Activated CD8-positive, alpha-beta memory T cell treated with anti-CD3 and anti-CD28 coated beads, Interleukin-2, amount 50 U/mL, for 1 hour (primary cell): ENCODE results near the gene OLFM3.

Experiments
- DNase-seq: peaks from one replicate; pipeline ENCODE4 v3.0.0-alpha.2; 2020; ENCODE audit errors: extremely low read depth

OLFM3 gene

GRCh38 chr1:101945884-101946283 lies 50.8 kb downstream of the OLFM3 start:
- DNase-seq: no peak

- DNase-seq: no peak
Measured at GRCh38 chr1:101943237-101943636, 53.5 kb downstream of the OLFM3 start.

GRCh38 chr1:101942516-101943193 lies 54.1 kb downstream of the OLFM3 start:
- DNase-seq: no peak

- no peak for DNase-seq
Measured at GRCh38 chr1:101938681-101939080, 58.0 kb downstream of the OLFM3 start.

- no peak for DNase-seq
Measured at GRCh38 chr1:101929343-101929742, 67.4 kb downstream of the OLFM3 start.

- DNase-seq: no peak
Measured at GRCh38 chr1:101928829-101929228, 67.9 kb downstream of the OLFM3 start.

GRCh38 chr1:101924700-101925099 lies 72.0 kb downstream of the OLFM3 start:
- DNase-seq: no peak

GRCh38 chr1:101920577-101920976 lies 76.1 kb downstream of the OLFM3 start:
- DNase-seq: no peak

GRCh38 chr1:101918277-101918676 lies 78.4 kb downstream of the OLFM3 start:
- no peak for DNase-seq

- DNase-seq: no peak
Measured at GRCh38 chr1:101915597-101915996, 81.1 kb downstream of the OLFM3 start.

- DNase-seq: no peak
Measured at GRCh38 chr1:101914473-101915242, 82.1 kb downstream of the OLFM3 start.

GRCh38 chr1:101911894-101912293 lies 84.8 kb downstream of the OLFM3 start:
- DNase-seq: no peak

GRCh38 chr1:101908980-101909379 lies 87.7 kb downstream of the OLFM3 start:
- no peak for DNase-seq

GRCh38 chr1:101907264-101907663 lies 89.5 kb downstream of the OLFM3 start:
- DNase-seq: no peak

- DNase-seq: no peak
Measured at GRCh38 chr1:101905283-101905835, 91.4 kb downstream of the OLFM3 start.

GRCh38 chr1:101902199-101902598 lies 94.5 kb downstream of the OLFM3 start:
- DNase-seq: no peak

- no peak for DNase-seq
Measured at GRCh38 chr1:101898137-101898536, 98.6 kb downstream of the OLFM3 start.

GRCh38 chr1:101884621-101885020 lies 112.1 kb downstream of the OLFM3 start:
- no peak for DNase-seq

GRCh38 chr1:101875891-101876290 lies 120.8 kb downstream of the OLFM3 start:
- no peak for DNase-seq

- DNase-seq: no peak
Measured at GRCh38 chr1:101873672-101874071, 123.1 kb downstream of the OLFM3 start.

GRCh38 chr1:101859941-101860340 lies 136.8 kb downstream of the OLFM3 start:
- DNase-seq: no peak

GRCh38 chr1:101854271-101854670 lies 142.5 kb downstream of the OLFM3 start:
- no peak for DNase-seq

GRCh38 chr1:101852936-101853335 lies 143.8 kb downstream of the OLFM3 start:
- DNase-seq: no peak
